ENCODE measurements around the gene SLC7A5.
A peak's percentile ranks its signal among the peaks of the same experiment; 100 is the strongest.
"Not testable (repeated sequence)": the region's sequence is repeated elsewhere in the genome, so short reads cannot be mapped to it uniquely, and the experiment has no call there.

SLC7A5 gene

GRCh38 chr16:87887931-87888330, 18.6 kb upstream of the SLC7A5 start:
- not testable (repeated sequence) for DNase-seq

GRCh38 chr16:87885371-87885967, 16.2 kb upstream of the SLC7A5 start:
- not testable (repeated sequence) for DNase-seq

GRCh38 chr16:87882436-87883019, 13.2 kb upstream of the SLC7A5 start:
- DNase-seq: no peak

- DNase-seq: no peak
Measured at GRCh38 chr16:87881324-87882200, 12.3 kb upstream of the SLC7A5 start.

GRCh38 chr16:87880117-87880696, 10.9 kb upstream of the SLC7A5 start:
- no peak for DNase-seq

- not testable (repeated sequence) for DNase-seq
Measured at GRCh38 chr16:87879411-87880013, 10.2 kb upstream of the SLC7A5 start.

- DNase-seq: no peak
Measured at GRCh38 chr16:87878704-87879103, 9.4 kb upstream of the SLC7A5 start.

- DNase-seq: no peak
Measured at GRCh38 chr16:87877942-87878507, 8.7 kb upstream of the SLC7A5 start.

GRCh38 chr16:87874639-87875427, 5.5 kb upstream of the SLC7A5 start:
- peak; percentile 58 for DNase-seq

GRCh38 chr16:87870418-87871291, 1.3 kb upstream of the SLC7A5 start:
- DNase-seq: not testable (repeated sequence)

GRCh38 chr16:87869879-87870417, 641 bp upstream of the SLC7A5 start:
- DNase-seq: not testable (repeated sequence)

- DNase-seq: peak; percentile 87
Measured at GRCh38 chr16:87868254-87869029, 865 bp downstream of the SLC7A5 start.

GRCh38 chr16:87865902-87866555, 3.3 kb downstream of the SLC7A5 start:
- DNase-seq: peak; percentile 75

- DNase-seq: no peak
Measured at GRCh38 chr16:87864331-87864989, 4.8 kb downstream of the SLC7A5 start.

GRCh38 chr16:87863327-87863635, 6.0 kb downstream of the SLC7A5 start:
- not testable (repeated sequence) for DNase-seq

- DNase-seq: not testable (repeated sequence)
Measured at GRCh38 chr16:87862597-87863326, 6.5 kb downstream of the SLC7A5 start.

- DNase-seq: not testable (repeated sequence)
Measured at GRCh38 chr16:87861300-87862099, 7.8 kb downstream of the SLC7A5 start.

Measured in CD4-positive, alpha-beta T cell treated with Interleukin-4 for 4 hours (primary cell).